Esophagus muscularis mucosa (tissue), 4 donors: ENCODE measurements around the gene DCTD. TPM values are rescaled to one million over a fixed set of nuclear protein-coding genes. Genes with fewer than 3 reads are reported as not detected.

ENCODE experiments used
- DNase-seq: peaks from one replicate; pipeline ENCODE4 v3.0.0-alpha.2; 2017; ENCODE audit errors: extremely low spot score
- H3K27ac ChIP-seq, 4 donors: fragments of 200-600 bp; sonication (generic); replicated peaks in 1 of 4; 1 replicate in 3 of 4; 2 replicates in 1 of 4; pipeline ENCODE4 v1.5.1; 2016 to 2019; ENCODE audit warnings: mild to moderate bottlenecking in 1 of 4
- H3K27me3 ChIP-seq, 4 donors: fragments of 200-600 bp; sonication (generic); one replicate each; pipeline versions ENCODE4 v1.5.1 to v1.6.0; 2016 to 2019
- H3K36me3 ChIP-seq, 4 donors: fragments of 200-600 bp; sonication (generic); one replicate each; pipeline ENCODE4 v1.5.1; 2016 to 2019
- H3K4me1 ChIP-seq, 4 donors: fragments of 200-600 bp; sonication (generic); one replicate each; pipeline ENCODE4 v1.5.1; 2016 to 2019
- H3K4me3 ChIP-seq, 4 donors: fragments of 200-600 bp; sonication (generic); 1 replicate in 2 of 4; 2 replicates in 2 of 4; pipeline ENCODE4 v1.5.1; 2016 to 2019; ENCODE audit warnings: mild to moderate bottlenecking in 4 of 4, moderate library complexity in 1 of 4
- H3K9me3 ChIP-seq, 4 donors: fragments of 200-600 bp; sonication (generic); 1 replicate in 3 of 4; 2 replicates in 1 of 4; pipeline ENCODE4 v1.5.1; 2016 to 2019
- EP300 ChIP-seq: sonication (generic); formaldehyde crosslinking; IDR thresholded peaks from one replicate; pipeline ENCODE4 v1.6.1; 2017; ENCODE audit warnings: antibody characterized with exemption
- POLR2A ChIP-seq: fragments of 450-650 bp; IDR thresholded peaks from one replicate; pipeline ENCODE4 v1.6.1; 2017; ENCODE audit warnings: antibody characterized with exemption, moderate library complexity, mild to moderate bottlenecking, low read depth
- POLR2AphosphoS5 ChIP-seq, 2 donors: sonication (generic); formaldehyde crosslinking; IDR thresholded peaks; one replicate each; pipeline ENCODE4 v1.6.1; 2017; ENCODE audit warnings: antibody characterized with exemption in 2 of 2
- WGBS: methylation state at CpG from one replicate; pipeline ENCODE4 v1.1.5; 2018; 5-methylcytosine and 5-hydroxymethylcytosine counted together
- intact Hi-C: fragments of 100-400 bp; cut with DNase I; formaldehyde crosslinking; loops from one replicate; pipeline ENCODE4 v1.15.1; 2023
- total RNA-seq, 4 donors: library from RNA; depleted of rRNA; stranded (reverse); fragments of >200 nt; gene quantifications; one replicate each; pipeline versions ENCODE4 v1.1.0 to v1.2.1, GENCODE V29; 2016
- TF ChIP-seq, protein P1 (sequence below), 3 experiments: fragments of 200-600 bp in 2 of 3; fragments of 450-650 bp in 1 of 3; sonication (generic) in 2 of 3; IDR thresholded peaks; one replicate each; pipeline ENCODE4 v1.5.1; 2017 to 2019; ENCODE audit warnings: antibody characterized with exemption in 3 of 3, mild to moderate bottlenecking in 2 of 3, moderate library complexity in 1 of 3

DCTD gene
- total RNA-seq, 4 donors from 2014 or later: 33.6 to 55.3 (median 48.7) TPM

DNA sequence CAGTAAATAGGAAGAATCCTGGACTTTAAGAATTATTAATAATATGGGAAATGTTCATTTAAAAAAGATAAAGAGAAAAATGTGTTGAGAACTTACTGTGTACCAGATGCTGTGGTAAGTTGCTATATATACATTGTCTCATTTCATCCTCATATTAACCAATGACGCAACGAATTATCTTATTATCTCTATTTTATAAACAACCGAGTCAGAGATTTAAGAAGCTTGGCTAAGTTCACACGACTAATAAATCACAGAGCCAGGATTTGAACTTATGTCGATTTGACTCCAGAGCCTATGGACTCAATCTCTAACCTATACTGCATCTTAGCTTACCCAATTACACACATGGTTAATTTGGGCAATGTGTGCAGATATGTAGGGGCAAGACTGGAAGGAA lies 15.5 kb upstream of the DCTD start:
- TF ChIP-seq POLR2A: no peak
- TF ChIP-seq, protein P1, sequence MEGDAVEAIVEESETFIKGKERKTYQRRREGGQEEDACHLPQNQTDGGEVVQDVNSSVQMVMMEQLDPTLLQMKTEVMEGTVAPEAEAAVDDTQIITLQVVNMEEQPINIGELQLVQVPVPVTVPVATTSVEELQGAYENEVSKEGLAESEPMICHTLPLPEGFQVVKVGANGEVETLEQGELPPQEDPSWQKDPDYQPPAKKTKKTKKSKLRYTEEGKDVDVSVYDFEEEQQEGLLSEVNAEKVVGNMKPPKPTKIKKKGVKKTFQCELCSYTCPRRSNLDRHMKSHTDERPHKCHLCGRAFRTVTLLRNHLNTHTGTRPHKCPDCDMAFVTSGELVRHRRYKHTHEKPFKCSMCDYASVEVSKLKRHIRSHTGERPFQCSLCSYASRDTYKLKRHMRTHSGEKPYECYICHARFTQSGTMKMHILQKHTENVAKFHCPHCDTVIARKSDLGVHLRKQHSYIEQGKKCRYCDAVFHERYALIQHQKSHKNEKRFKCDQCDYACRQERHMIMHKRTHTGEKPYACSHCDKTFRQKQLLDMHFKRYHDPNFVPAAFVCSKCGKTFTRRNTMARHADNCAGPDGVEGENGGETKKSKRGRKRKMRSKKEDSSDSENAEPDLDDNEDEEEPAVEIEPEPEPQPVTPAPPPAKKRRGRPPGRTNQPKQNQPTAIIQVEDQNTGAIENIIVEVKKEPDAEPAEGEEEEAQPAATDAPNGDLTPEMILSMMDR (IDR thresholded peaks at IDR 0.05): no peak
- no peak for TF ChIP-seq POLR2AphosphoS5 (IDR thresholded peaks at IDR 0.05)
- TF ChIP-seq EP300: no peak
- intact Hi-C loops: no loop called here
- peaks cover 0 to 15% (median 13%) of the 10 kb centered on the region in 4 donors for H3K4me1 ChIP-seq
- H3K4me3 ChIP-seq: no peak overlapping the region
- no peaks in the 10 kb centered on the region for H3K9me3 ChIP-seq
- 80% methylated on average over 5 of the region's 5 CpGs for WGBS
- H3K27ac ChIP-seq: no peak overlapping the region
- H3K27me3 ChIP-seq: peaks cover 0 to 4% (median 0%) of the 10 kb centered on the region in 4 donors
- DNase-seq: no peak
- no peaks in the 10 kb centered on the region for H3K36me3 ChIP-seq

DNA sequence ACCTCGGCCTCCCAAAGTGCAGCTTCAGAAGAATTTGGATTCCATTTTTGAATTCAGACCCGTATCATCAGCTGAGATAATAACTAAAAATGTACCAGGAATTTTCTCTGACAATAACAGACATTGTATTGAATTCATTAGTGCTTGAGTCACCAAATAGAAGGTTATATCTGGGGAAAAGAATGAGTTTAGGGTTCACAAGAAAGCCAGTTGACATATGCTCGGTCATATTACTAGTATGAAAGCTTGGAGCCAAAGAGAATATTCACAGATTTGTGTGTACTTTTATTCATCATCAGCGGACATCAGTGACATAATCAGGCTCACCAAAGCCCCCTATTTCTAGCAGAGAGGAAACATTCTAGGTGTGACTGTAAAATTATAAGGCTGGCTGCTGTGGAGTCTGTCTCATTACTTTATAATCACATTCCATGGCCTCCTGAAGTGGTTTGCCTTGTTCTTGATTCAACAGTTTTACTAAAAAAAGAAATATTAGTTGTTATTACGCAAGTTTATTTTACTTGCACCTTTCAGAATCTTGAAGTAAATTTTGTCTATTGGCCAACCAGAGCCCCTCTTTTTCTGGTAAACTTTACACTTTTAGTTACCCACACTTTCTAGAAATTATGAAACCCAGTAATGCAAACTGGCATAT lies 14.6 kb upstream of the DCTD start:
- no peak for DNase-seq
- Histone ChIP-seq H3K27ac (no peak overlapping the region), H3K4me1 (peaks cover 0 to 15% (median 13%) of the 10 kb centered on the region in 4 donors), H3K9me3 (no peaks in the 10 kb centered on the region), H3K36me3 (no peaks in the 10 kb centered on the region), H3K4me3 (no peak overlapping the region), H3K27me3 (peaks cover 0 to 4% (median 0%) of the 10 kb centered on the region in 4 donors)
- no peak for TF ChIP-seq POLR2AphosphoS5 (IDR thresholded peaks at IDR 0.05)
- TF ChIP-seq POLR2A: no peak
- TF ChIP-seq, protein P1 (IDR thresholded peaks at IDR 0.05): no peak
- TF ChIP-seq EP300: no peak
- WGBS: 84% methylated on average over 5 of the region's 5 CpGs
- intact Hi-C loops: no loop called here

DNA sequence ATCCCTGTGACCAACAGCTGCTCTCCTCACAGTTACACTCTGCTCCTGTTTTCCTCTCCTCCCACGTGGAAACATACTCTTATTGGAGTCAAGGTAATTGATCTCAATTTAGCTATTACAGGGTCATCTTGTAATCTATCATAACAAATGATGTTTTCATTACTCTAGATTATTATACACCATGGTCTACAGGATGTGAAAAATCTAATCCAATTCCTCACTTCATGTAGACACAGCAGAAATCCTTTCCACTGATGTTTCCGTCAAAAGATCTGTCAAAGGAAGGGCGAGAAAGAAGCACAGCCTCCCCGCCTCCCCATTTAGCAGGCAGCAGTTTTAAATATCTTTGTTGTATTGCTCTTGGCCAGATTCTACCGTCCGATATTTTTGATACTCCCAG lies 13.7 kb upstream of the DCTD start:
- Histone ChIP-seq H3K4me3 (no peak overlapping the region), H3K27me3 (no peaks in the 10 kb centered on the region), H3K9me3 (no peaks in the 10 kb centered on the region), H3K36me3 (no peaks in the 10 kb centered on the region), H3K4me1 (peaks cover 0 to 15% (median 13%) of the 10 kb centered on the region in 4 donors), H3K27ac (no peak overlapping the region)
- DNase-seq: no peak
- intact Hi-C loops: no loop called here
- no peak for TF ChIP-seq POLR2AphosphoS5 (IDR thresholded peaks at IDR 0.05)
- no peak for TF ChIP-seq POLR2A
- TF ChIP-seq, protein P1 (IDR thresholded peaks at IDR 0.05): no peak
- TF ChIP-seq EP300: no peak
- WGBS: 83% methylated on average over 6 of the region's 6 CpGs

DNA sequence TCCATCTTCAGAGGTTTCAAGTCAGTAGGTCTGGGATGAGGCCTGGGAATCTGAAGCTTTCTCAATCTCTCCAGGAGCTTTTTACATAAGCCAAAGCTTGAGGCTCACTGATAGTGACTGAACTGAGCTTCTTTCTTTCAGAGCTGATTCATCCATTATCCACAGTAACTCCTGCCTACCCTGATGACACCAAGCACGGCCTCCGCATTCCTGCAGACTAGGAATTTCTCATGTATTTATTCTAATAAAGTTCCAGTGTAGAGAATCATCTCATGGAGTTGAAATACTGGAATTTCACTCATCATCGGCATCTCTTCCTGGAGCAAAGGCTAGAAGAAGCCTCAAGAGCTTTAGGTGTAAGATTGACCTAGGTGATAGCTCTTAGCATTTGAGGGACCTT lies 12.1 kb upstream of the DCTD start:
- H3K36me3 ChIP-seq: no peaks in the 10 kb centered on the region
- no peaks in the 10 kb centered on the region for H3K9me3 ChIP-seq
- DNase-seq: no peak
- H3K27ac ChIP-seq: peak overlapping the region in 3 of 4 donors; percentile 50 to 74 (median 64)
- TF ChIP-seq POLR2AphosphoS5 (IDR thresholded peaks at IDR 0.05) (peak in 1 of 2 donors; percentile 53), EP300 (no peak)
- peaks cover 0 to 15% (median 14%) of the 10 kb centered on the region in 4 donors for H3K4me1 ChIP-seq
- no peaks in the 10 kb centered on the region for H3K27me3 ChIP-seq
- no peak overlapping the region for H3K4me3 ChIP-seq
- 68% methylated on average over 3 of the region's 3 CpGs for WGBS
- intact Hi-C loops: no loop called here

DNA sequence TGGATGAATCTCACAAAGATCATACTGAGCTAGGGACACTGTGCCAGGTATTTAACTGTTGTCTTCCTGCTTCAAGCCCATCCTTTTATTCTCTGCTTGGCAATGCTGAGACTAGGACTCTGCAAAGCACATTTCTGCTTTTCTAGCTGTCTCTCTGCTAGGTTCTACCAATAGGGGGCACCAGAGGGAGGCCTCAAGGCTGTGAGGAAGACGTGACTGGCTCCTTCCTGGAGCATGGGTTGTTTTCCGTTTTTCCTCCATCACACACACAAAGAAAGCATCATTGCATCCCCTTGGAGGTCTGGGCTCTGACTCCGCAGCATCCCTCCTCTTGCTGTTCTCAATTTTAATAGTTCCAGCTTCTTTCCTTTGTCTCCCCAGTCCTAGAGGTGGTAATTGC lies 10.9 kb upstream of the DCTD start:
- intact Hi-C loops: no loop called here
- DNase-seq: no peak
- TF ChIP-seq, protein P1 (IDR thresholded peaks at IDR 0.05): no peak
- TF ChIP-seq EP300: no peak
- no peak for TF ChIP-seq POLR2AphosphoS5 (IDR thresholded peaks at IDR 0.05)
- no peak for TF ChIP-seq POLR2A
- Histone ChIP-seq H3K27me3 (no peaks in the 10 kb centered on the region), H3K4me3 (no peak overlapping the region), H3K27ac (no peak overlapping the region), H3K36me3 (no peaks in the 10 kb centered on the region), H3K4me1 (peaks cover 0 to 27% (median 25%) of the 10 kb centered on the region in 4 donors), H3K9me3 (no peaks in the 10 kb centered on the region)
- 77% methylated on average over 3 of the region's 3 CpGs for WGBS
